HCT116 (cell line): ENCODE results near the gene DOCK1. TPM values are rescaled to one million over a fixed set of nuclear protein-coding genes. Genes with fewer than 3 reads are reported as not detected.

Source experiments
- ATAC-seq: fragments of 200-7000 bp; cut with Tn5 transposase; 2 replicates; pipeline ENCODE4 v1.9.1; 2020; ENCODE audit warnings: mild to moderate bottlenecking, moderate library complexity
- BruUV-seq: library from RNA; stranded (reverse); fragments of 400-500 nt; replicated peaks from 2 replicates; lab custom pipeline; 2021; lab: Mats Ljungman, UMichigan
- CTCF ChIA-PET: fragments of 300-600 bp; sonication (Branson Sonifier 250); formaldehyde crosslinking; loops from one replicate; lab custom pipeline; 2021; ENCODE audit warnings: antibody characterized with exemption; lab: Charles Lee
- POLR2A ChIA-PET: fragments of 300-600, 350-600 bp; sonication (Branson Sonifier 250); formaldehyde crosslinking; loops from one replicate; lab custom pipeline; 2021; ENCODE audit warnings: antibody characterized with exemption; lab: Charles Lee
- RAD21 ChIA-PET, 2 experiments: fragments of 300-600 bp; sonication (Branson Sonifier 250); formaldehyde crosslinking; loops; one replicate each; lab custom pipeline; 2023; ENCODE audit warnings: low total read pairs in 2 of 2; ENCODE audit not compliant: uncharacterized antibody in 2 of 2, unreplicated experiment in 2 of 2, low non-redundant PET in 1 of 2; lab: Charles Lee
- DNase-seq: peaks from one replicate; pipeline ENCODE4 v3.0.0-alpha.2; 2010; ENCODE audit warnings: low read depth, low spot score
- H2AFZ ChIP-seq: fragments of 200-600 bp; shearing (Covaris generic), sonication (generic); 2 replicates; pipeline ENCODE4 v1.6.1; 2017; ENCODE audit warnings: low read depth, mixed run types, mixed read lengths, antibody characterized with exemption, low read length; ENCODE audit not compliant: poor library complexity, severe bottlenecking
- H3K27ac ChIP-seq: 2 replicates; pipeline ENCODE4 v1.5.1; 2012; ENCODE audit warnings: low read depth, low read length
- H3K27me3 ChIP-seq: fragments of 200-600 bp; sonication (generic); 2 replicates; pipeline ENCODE4 v1.6.1; 2016; ENCODE audit warnings: mixed run types, low read length, mixed read lengths; ENCODE audit not compliant: insufficient read depth
- H3K36me3 ChIP-seq, 2 experiments: fragments of 200-500 bp in 1 of 2; fragments of 200-600 bp in 1 of 2; sonication (Bioruptor generic) in 1 of 2; sonication (generic) in 1 of 2; 2 replicates each; pipeline versions ENCODE4 v1.5.1 to v1.6.1; 2014 to 2016; ENCODE audit warnings: low read length in 2 of 2, inconsistent platforms in 1 of 2, mixed read lengths in 1 of 2, mixed run types in 1 of 2; ENCODE audit not compliant: insufficient read depth in 2 of 2, control insufficient read depth in 1 of 2
- H3K4me1 ChIP-seq, 2 experiments: fragments of 200-600 bp in 1 of 2; sonication (generic) in 1 of 2; 2 replicates each; pipeline versions ENCODE4 v1.5.1 to v1.6.1; 2012 to 2017; ENCODE audit warnings: low read length in 2 of 2, inconsistent platforms in 1 of 2, mild to moderate bottlenecking in 1 of 2, mixed read lengths in 1 of 2, mixed run types in 1 of 2, moderate library complexity in 1 of 2; ENCODE audit not compliant: insufficient read depth in 2 of 2, control insufficient read depth in 1 of 2
- H3K4me2 ChIP-seq: fragments of 200-600 bp; sonication (generic); 2 replicates; pipeline ENCODE4 v1.6.1; 2017; ENCODE audit warnings: mixed run types, low read length, mixed read lengths
- H3K4me3 ChIP-seq, 2 experiments: fragments of 200-600 bp in 1 of 2; sonication (generic) in 1 of 2; replicated peaks in 1 of 2; 2 replicates each; pipeline ENCODE4 v1.5.1; 2011 to 2016; ENCODE audit warnings: low read length in 2 of 2, control low read depth in 1 of 2, low read depth in 1 of 2, mild to moderate bottlenecking in 1 of 2, mixed read lengths in 1 of 2, mixed run types in 1 of 2
- H3K79me2 ChIP-seq: fragments of 200-600 bp; sonication (generic); 2 replicates; pipeline ENCODE4 v1.6.1; 2017; ENCODE audit warnings: mild to moderate bottlenecking, mixed run types, low read length, moderate library complexity, mixed read lengths; ENCODE audit not compliant: insufficient read depth
- H3K9ac ChIP-seq: fragments of 200-600 bp; sonication (generic); 2 replicates; pipeline ENCODE4 v1.6.1; 2016; ENCODE audit warnings: low read length, mixed read lengths
- H3K9me2 ChIP-seq: fragments of 200-600 bp; sonication (generic), shearing (Covaris generic); 2 replicates; pipeline ENCODE4 v1.6.1; 2017; ENCODE audit warnings: mixed run types, mild to moderate bottlenecking, moderate library complexity; ENCODE audit not compliant: insufficient read depth
- H3K9me3 ChIP-seq, 2 experiments: fragments of 200-500 bp in 1 of 2; fragments of 200-600 bp in 1 of 2; sonication (Bioruptor generic) in 1 of 2; sonication (generic) in 1 of 2; 2 replicates each; pipeline ENCODE4 v1.6.1; 2014 to 2017; ENCODE audit warnings: low read length in 2 of 2, mixed read lengths in 2 of 2, inconsistent platforms in 1 of 2, low read depth in 1 of 2, mild to moderate bottlenecking in 1 of 2, mixed run types in 1 of 2, moderate library complexity in 1 of 2; ENCODE audit not compliant: control insufficient read depth in 1 of 2, insufficient read depth in 1 of 2
- H4K20me1 ChIP-seq: fragments of 200-600 bp; sonication (generic), shearing (Covaris generic); 2 replicates; pipeline ENCODE4 v1.6.1; 2017; ENCODE audit warnings: mixed run types, mild to moderate bottlenecking, moderate library complexity; ENCODE audit not compliant: insufficient read depth
- CBX3 ChIP-seq: IDR thresholded peaks from 2 replicates; pipeline ENCODE4 v1.6.1; 2012; ENCODE audit warnings: low read depth
- ELF1 ChIP-seq: IDR thresholded peaks from 2 replicates; pipeline ENCODE4 v1.6.1; 2012; ENCODE audit warnings: low read depth, borderline replicate concordance
- EZH2 ChIP-seq: fragments of 200-600 bp; sonication (generic); IDR thresholded peaks from 2 replicates; pipeline ENCODE4 v1.6.1; 2017; ENCODE audit warnings: antibody characterized with exemption, mixed run types
- EZH2phosphoT487 ChIP-seq: fragments of 200-600 bp; IDR thresholded peaks from 2 replicates; pipeline ENCODE4 v1.6.1; 2018; ENCODE audit warnings: antibody characterized with exemption, borderline replicate concordance
- JUND ChIP-seq: IDR thresholded peaks from 2 replicates; pipeline ENCODE4 v1.6.1; 2012
- MAX ChIP-seq: IDR thresholded peaks from 2 replicates; pipeline ENCODE4 v1.6.1; 2012
- POLR2A ChIP-seq: IDR thresholded peaks from 2 replicates; pipeline ENCODE4 v1.7.0; 2011; ENCODE audit warnings: borderline replicate concordance; ENCODE audit not compliant: insufficient read depth, insufficient read length; ENCODE audit errors: extremely low read depth
- POLR2AphosphoS5 ChIP-seq: IDR thresholded peaks from 2 replicates; pipeline ENCODE4 v1.6.1; 2011; ENCODE audit warnings: mild to moderate bottlenecking, low read depth, low read length, moderate library complexity
- SIN3A ChIP-seq: IDR thresholded peaks from 2 replicates; pipeline ENCODE4 v1.6.1; 2012; ENCODE audit warnings: low read depth
- SRF ChIP-seq: IDR thresholded peaks from 2 replicates; pipeline ENCODE4 v1.6.1; 2012; ENCODE audit warnings: low read depth
- ZNF274 ChIP-seq: fragments of 200-500 bp; sonication (Bioruptor generic); IDR thresholded peaks from 2 replicates; pipeline ENCODE4 v1.6.1; 2014; ENCODE audit warnings: mild to moderate bottlenecking, low read depth, low read length, inconsistent platforms
- intact Hi-C: fragments of 100-400 bp; cut with micrococcal nuclease; formaldehyde crosslinking; loops from 2 replicates; pipeline ENCODE4 v1.10.0; 2022
- total RNA-seq: library from RNA; stranded (reverse); gene quantifications from one replicate; pipeline ENCODE4 v1.2.1, GENCODE V29; 2021; ENCODE audit not compliant: unreplicated experiment
- TF ChIP-seq, protein P1 (sequence below): IDR thresholded peaks from 2 replicates; pipeline ENCODE4 v1.6.1; 2012; ENCODE audit warnings: low read depth
- TF ChIP-seq, protein P2 (sequence below): IDR thresholded peaks from 2 replicates; pipeline ENCODE4 v1.6.1; 2011; ENCODE audit warnings: mild to moderate bottlenecking, low read length, moderate library complexity; ENCODE audit not compliant: insufficient replicate concordance; ENCODE audit errors: extremely low read depth
- TF ChIP-seq, protein P3 (sequence below), 3 experiments: fragments of 200-600 bp in 1 of 3; sonication (generic) in 1 of 3; IDR thresholded peaks in 2 of 3; conservative IDR thresholded peaks in 1 of 3; 2 replicates each; pipeline ENCODE4 v1.5.1; 2012 to 2017; ENCODE audit warnings: low read depth in 2 of 3, low read length in 2 of 3, antibody characterized with exemption in 1 of 3, borderline replicate concordance in 1 of 3, control low read depth in 1 of 3, mild to moderate bottlenecking in 1 of 3, mixed read lengths in 1 of 3, mixed run types in 1 of 3, moderate library complexity in 1 of 3; ENCODE audit not compliant: insufficient read depth in 1 of 3

Gene DOCK1
- total RNA-seq, 1 experiment from 2014 or later = 46.5 TPM

DNA sequence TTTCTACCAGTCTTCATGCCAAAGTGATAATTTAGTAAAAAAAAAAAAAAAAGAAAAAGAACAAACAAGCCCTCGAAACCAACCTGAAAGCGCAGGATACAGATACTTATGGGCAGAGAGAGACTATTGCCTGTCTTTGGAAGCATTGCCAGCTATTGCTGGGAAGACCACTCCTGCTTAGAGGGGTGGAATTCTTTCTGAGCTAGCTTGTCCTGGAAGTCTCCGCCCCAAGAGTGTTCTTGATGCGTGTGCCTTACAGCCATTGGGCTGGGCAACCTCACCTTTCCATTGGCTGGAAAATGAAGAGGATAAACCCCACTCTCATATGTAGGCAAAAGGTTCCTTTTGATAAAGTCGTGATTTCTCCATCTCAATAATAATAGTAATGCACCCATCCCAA is 311.0 kb downstream of the DOCK1 start:
- ATAC-seq = no peak
- ChIA-PET RAD21 (no interaction called here), CTCF (no interaction called here), POLR2A (no interaction called here)
- no peaks in the 10 kb centered on the region for H3K36me3 ChIP-seq
- H3K9me2 ChIP-seq = no peaks in the 10 kb centered on the region
- intact Hi-C loops = no loop called here
- BruUV-seq = no TSS peak
- no peak overlapping the region for H3K4me2 ChIP-seq
- no peak for DNase-seq
- H3K9me3 ChIP-seq = peaks cover 0 to 3% of the 10 kb centered on the region in 2 experiments; a peak in 1 of 4 replicates
- no peak for TF ChIP-seq MAX
- no peak for TF ChIP-seq JUND
- no peak for TF ChIP-seq ZNF274
- no peak for TF ChIP-seq EZH2phosphoT487
- no peak for TF ChIP-seq POLR2A
- no peak for TF ChIP-seq EZH2
- TF ChIP-seq POLR2AphosphoS5 = no peak
- no peak for TF ChIP-seq SRF
- TF ChIP-seq CBX3 = no peak
- no peak for TF ChIP-seq SIN3A
- TF ChIP-seq, protein P1, sequence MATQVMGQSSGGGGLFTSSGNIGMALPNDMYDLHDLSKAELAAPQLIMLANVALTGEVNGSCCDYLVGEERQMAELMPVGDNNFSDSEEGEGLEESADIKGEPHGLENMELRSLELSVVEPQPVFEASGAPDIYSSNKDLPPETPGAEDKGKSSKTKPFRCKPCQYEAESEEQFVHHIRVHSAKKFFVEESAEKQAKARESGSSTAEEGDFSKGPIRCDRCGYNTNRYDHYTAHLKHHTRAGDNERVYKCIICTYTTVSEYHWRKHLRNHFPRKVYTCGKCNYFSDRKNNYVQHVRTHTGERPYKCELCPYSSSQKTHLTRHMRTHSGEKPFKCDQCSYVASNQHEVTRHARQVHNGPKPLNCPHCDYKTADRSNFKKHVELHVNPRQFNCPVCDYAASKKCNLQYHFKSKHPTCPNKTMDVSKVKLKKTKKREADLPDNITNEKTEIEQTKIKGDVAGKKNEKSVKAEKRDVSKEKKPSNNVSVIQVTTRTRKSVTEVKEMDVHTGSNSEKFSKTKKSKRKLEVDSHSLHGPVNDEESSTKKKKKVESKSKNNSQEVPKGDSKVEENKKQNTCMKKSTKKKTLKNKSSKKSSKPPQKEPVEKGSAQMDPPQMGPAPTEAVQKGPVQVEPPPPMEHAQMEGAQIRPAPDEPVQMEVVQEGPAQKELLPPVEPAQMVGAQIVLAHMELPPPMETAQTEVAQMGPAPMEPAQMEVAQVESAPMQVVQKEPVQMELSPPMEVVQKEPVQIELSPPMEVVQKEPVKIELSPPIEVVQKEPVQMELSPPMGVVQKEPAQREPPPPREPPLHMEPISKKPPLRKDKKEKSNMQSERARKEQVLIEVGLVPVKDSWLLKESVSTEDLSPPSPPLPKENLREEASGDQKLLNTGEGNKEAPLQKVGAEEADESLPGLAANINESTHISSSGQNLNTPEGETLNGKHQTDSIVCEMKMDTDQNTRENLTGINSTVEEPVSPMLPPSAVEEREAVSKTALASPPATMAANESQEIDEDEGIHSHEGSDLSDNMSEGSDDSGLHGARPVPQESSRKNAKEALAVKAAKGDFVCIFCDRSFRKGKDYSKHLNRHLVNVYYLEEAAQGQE = no peak
- TF ChIP-seq, protein P2, sequence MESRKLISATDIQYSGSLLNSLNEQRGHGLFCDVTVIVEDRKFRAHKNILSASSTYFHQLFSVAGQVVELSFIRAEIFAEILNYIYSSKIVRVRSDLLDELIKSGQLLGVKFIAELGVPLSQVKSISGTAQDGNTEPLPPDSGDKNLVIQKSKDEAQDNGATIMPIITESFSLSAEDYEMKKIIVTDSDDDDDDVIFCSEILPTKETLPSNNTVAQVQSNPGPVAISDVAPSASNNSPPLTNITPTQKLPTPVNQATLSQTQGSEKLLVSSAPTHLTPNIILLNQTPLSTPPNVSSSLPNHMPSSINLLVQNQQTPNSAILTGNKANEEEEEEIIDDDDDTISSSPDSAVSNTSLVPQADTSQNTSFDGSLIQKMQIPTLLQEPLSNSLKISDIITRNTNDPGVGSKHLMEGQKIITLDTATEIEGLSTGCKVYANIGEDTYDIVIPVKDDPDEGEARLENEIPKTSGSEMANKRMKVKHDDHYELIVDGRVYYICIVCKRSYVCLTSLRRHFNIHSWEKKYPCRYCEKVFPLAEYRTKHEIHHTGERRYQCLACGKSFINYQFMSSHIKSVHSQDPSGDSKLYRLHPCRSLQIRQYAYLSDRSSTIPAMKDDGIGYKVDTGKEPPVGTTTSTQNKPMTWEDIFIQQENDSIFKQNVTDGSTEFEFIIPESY = no peak
- TF ChIP-seq, protein P3, sequence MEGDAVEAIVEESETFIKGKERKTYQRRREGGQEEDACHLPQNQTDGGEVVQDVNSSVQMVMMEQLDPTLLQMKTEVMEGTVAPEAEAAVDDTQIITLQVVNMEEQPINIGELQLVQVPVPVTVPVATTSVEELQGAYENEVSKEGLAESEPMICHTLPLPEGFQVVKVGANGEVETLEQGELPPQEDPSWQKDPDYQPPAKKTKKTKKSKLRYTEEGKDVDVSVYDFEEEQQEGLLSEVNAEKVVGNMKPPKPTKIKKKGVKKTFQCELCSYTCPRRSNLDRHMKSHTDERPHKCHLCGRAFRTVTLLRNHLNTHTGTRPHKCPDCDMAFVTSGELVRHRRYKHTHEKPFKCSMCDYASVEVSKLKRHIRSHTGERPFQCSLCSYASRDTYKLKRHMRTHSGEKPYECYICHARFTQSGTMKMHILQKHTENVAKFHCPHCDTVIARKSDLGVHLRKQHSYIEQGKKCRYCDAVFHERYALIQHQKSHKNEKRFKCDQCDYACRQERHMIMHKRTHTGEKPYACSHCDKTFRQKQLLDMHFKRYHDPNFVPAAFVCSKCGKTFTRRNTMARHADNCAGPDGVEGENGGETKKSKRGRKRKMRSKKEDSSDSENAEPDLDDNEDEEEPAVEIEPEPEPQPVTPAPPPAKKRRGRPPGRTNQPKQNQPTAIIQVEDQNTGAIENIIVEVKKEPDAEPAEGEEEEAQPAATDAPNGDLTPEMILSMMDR (IDR thresholded peaks at IDR 0.05 in 2 of 3, conservative IDR thresholded peaks at IDR 0.05 in 1 of 3; ENCODE audit: borderline replicate concordance in 1 of 3, insufficient read depth in 1 of 3, low read depth in 2 of 3, low read length in 2 of 3) = no peak
- TF ChIP-seq ELF1 = no peak
- H3K27ac ChIP-seq = no peak overlapping the region
- H3K4me1 ChIP-seq = 0 out of 4 replicates have a peak, but pooled peaks cover 0 to 3% of the 10 kb centered on the region in 2 experiments
- H3K79me2 ChIP-seq = no peaks in the 10 kb centered on the region
- no peaks in the 10 kb centered on the region for H4K20me1 ChIP-seq
- H3K27me3 ChIP-seq = no peaks in the 10 kb centered on the region
- no peak overlapping the region for H3K4me3 ChIP-seq
- H3K9ac ChIP-seq = no peak overlapping the region
- no peak overlapping the region for H2AFZ ChIP-seq
